Heart left ventricle (tissue), 16 donors: ENCODE results near the gene ZNF444. TPM values are rescaled to one million over a fixed set of nuclear protein-coding genes. Genes with fewer than 3 reads are reported as not detected.
A peak's percentile ranks its signal among the peaks of the same experiment; 100 is the strongest.

Experiments
- ATAC-seq, 4 donors: fragments of 200-7000 bp; cut with Tn5 transposase; one replicate each; pipeline ENCODE4 v1.9.1; 2020 to 2022; ENCODE audit warnings: moderate library complexity in 4 of 4, mild to moderate bottlenecking in 3 of 4, moderate number of reproducible peaks in 1 of 4
- DNase-seq, 5 donors: peaks; one replicate each; pipeline ENCODE4 v3.0.0-alpha.2; 2020
- H3K27ac ChIP-seq, 12 donors: fragments of 200-600 bp; sonication (generic) in 4 of 12; one replicate each; pipeline versions ENCODE4 v1.5.0 to v1.8.0; 2016 to 2022; ENCODE audit warnings: mild to moderate bottlenecking in 2 of 12
- H3K27me3 ChIP-seq, 9 donors: fragments of 200-600 bp; sonication (generic) in 2 of 9; one replicate each; pipeline versions ENCODE4 v1.5.1 to v1.8.0; 2016 to 2022; ENCODE audit warnings: mild to moderate bottlenecking in 3 of 9
- H3K36me3 ChIP-seq, 9 donors: fragments of 200-600 bp; sonication (generic) in 2 of 9; one replicate each; pipeline versions ENCODE4 v1.5.0 to v1.8.0; 2018 to 2022; ENCODE audit warnings: mild to moderate bottlenecking in 2 of 9
- H3K4me1 ChIP-seq, 12 donors: fragments of 200-600 bp; sonication (generic) in 4 of 12; one replicate each; pipeline versions ENCODE4 v1.5.0 to v1.8.0; 2016 to 2022; ENCODE audit warnings: mild to moderate bottlenecking in 3 of 12
- H3K4me3 ChIP-seq, 12 donors: fragments of 200-600 bp; sonication (generic) in 4 of 12; one replicate each; pipeline versions ENCODE4 v1.5.0 to v1.8.0; 2017 to 2022; ENCODE audit warnings: mild to moderate bottlenecking in 9 of 12, moderate library complexity in 4 of 12
- H3K9me3 ChIP-seq, 12 donors: fragments of 200-600 bp; sonication (generic) in 4 of 12; one replicate each; pipeline versions ENCODE4 v1.5.0 to v1.8.0; 2016 to 2022; ENCODE audit warnings: mild to moderate bottlenecking in 1 of 12
- POLR2A ChIP-seq, 2 donors: fragments of 450-650 bp; IDR thresholded peaks; one replicate each; pipeline ENCODE4 v1.6.1; 2017; ENCODE audit warnings: antibody characterized with exemption in 2 of 2, mild to moderate bottlenecking in 2 of 2, moderate library complexity in 2 of 2
- WGBS, 4 donors: extraction: QIAGEN DNeasy Blood & Tissue Kit in 2 of 4; methylation state at CpG; one replicate each; pipeline versions ENCODE4 v1.1.5 to v1.1.7; 2013 to 2018; 5-methylcytosine and 5-hydroxymethylcytosine counted together
- intact Hi-C, 10 donors: fragments of 100-400 bp; cut with DNase I; formaldehyde crosslinking; loops; one replicate each; pipeline versions ENCODE4 v1.11.1 to v1.14.2; 2022
- polyA plus RNA-seq, 2 donors: library from polyadenylated mRNA; stranded (reverse); fragments of 200-250 nt; gene quantifications; one replicate each; pipeline ENCODE4 v1.2.3, GENCODE V29; 2013
- total RNA-seq, 9 donors: library from RNA; depleted of rRNA in 2 of 9; stranded (reverse); fragments of >200 nt in 2 of 9; fragmentation: NEBNext Ultra II Directional in 3 of 9; extraction: Animal tissue kit (Norgen Biotek cat#: 25700) in 3 of 9; gene quantifications; one replicate each; pipeline versions ENCODE4 v1.1.0 to v1.2.4, GENCODE V29; 2016 to 2023
- TF ChIP-seq, protein P1 (sequence below), 12 donors: fragments of 200-600 bp; sonication (generic) in 4 of 12; IDR thresholded peaks; one replicate each; pipeline versions ENCODE4 v1.5.0 to v1.8.0; 2018 to 2022; ENCODE audit warnings: antibody characterized with exemption in 12 of 12, mild to moderate bottlenecking in 5 of 12
- donor health status: ischemic (EF 13 %, LVEDD 7.1; RV severe dilation, severe dysfunction).
- donor health status: healthy with polysubstance abuse.
- donor health status: DM: no; HTN: yes; CAD: no.
- donor health status: DM: no; HTN: no; CAD: no.
- donor health status: ischemic (EF 25% LVEDD 6.9; RV normal size, moderate dysfunction).
- donor health status: ischemic (EF 25% LVEDD 5.7; RV mildly dilated, moderate dysfunction).
- donor health status: healthy.
- donor health status: DM: yes; HTN: yes; CAD: no.
- donor health status: ischemic (EF 35%, LVEDD 5.7; RV mildly dilated, moderate dysfunction).
- donor health status: nonischemic (EF 11% LVEDD 7.7; RV severe dilation, severe dysfunction).
- donor health status: DM: yes; HTN: yes; CAD: no.
- donor health status: PGD.
- donor health status: ischemic (EF 29% LVEDD 5.4; RV normal size, mild dysfunction).
- donor health status: nonischemic (EF 23%, LVEDD 6.1; RV moderate dilation, normal function).

Gene ZNF444
- total and polyA plus RNA-seq, 11 donors, result 14.8 to 35.8 (median 20.1) TPM

GRCh38 chr19:56136362-56136761 is 4.7 kb upstream of the ZNF444 start:
- no peaks in the 10 kb centered on the region for H3K27me3 ChIP-seq
- H3K4me3 ChIP-seq, result no peak overlapping the region
- H3K4me1 ChIP-seq, result peaks cover 0 to 16% (median 8%) of the 10 kb centered on the region in 12 donors
- no peak overlapping the region for H3K27ac ChIP-seq
- no peak for DNase-seq
- H3K9me3 ChIP-seq, result no peaks in the 10 kb centered on the region
- ATAC-seq, result no peak
- no peaks in the 10 kb centered on the region for H3K36me3 ChIP-seq
- 66 to 75% (median 71%) methylated on average over 10 of the region's 10 CpGs for WGBS, 4 donors
- intact Hi-C loops, result loop anchor here in 1 of 10 donors (5.0 kb wide), 1 partner anchor 34 kb away; no protein-coding TSS in a partner anchor
- TF ChIP-seq, protein P1, sequence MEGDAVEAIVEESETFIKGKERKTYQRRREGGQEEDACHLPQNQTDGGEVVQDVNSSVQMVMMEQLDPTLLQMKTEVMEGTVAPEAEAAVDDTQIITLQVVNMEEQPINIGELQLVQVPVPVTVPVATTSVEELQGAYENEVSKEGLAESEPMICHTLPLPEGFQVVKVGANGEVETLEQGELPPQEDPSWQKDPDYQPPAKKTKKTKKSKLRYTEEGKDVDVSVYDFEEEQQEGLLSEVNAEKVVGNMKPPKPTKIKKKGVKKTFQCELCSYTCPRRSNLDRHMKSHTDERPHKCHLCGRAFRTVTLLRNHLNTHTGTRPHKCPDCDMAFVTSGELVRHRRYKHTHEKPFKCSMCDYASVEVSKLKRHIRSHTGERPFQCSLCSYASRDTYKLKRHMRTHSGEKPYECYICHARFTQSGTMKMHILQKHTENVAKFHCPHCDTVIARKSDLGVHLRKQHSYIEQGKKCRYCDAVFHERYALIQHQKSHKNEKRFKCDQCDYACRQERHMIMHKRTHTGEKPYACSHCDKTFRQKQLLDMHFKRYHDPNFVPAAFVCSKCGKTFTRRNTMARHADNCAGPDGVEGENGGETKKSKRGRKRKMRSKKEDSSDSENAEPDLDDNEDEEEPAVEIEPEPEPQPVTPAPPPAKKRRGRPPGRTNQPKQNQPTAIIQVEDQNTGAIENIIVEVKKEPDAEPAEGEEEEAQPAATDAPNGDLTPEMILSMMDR (IDR thresholded peaks at IDR 0.05), result no peak
- TF ChIP-seq POLR2A (IDR thresholded peaks at IDR 0.05), result no peak

- 50 to 61% (median 57%) methylated on average over 6 of the region's 6 CpGs for WGBS, 4 donors
- TF ChIP-seq POLR2A (IDR thresholded peaks at IDR 0.05), result no peak
- TF ChIP-seq, protein P1 (IDR thresholded peaks at IDR 0.05), result no peak
- intact Hi-C loops, result loop anchor here in 1 of 10 donors (5.0 kb wide), 1 partner anchor 35 kb away; no protein-coding TSS in a partner anchor
- no peak overlapping the region for H3K4me3 ChIP-seq
- DNase-seq, result no peak
- peaks cover 0 to 19% (median 13%) of the 10 kb centered on the region in 12 donors for H3K4me1 ChIP-seq
- H3K27me3 ChIP-seq, result no peaks in the 10 kb centered on the region
- H3K36me3 ChIP-seq, result no peaks in the 10 kb centered on the region
- ATAC-seq, result no peak
- H3K9me3 ChIP-seq, result no peaks in the 10 kb centered on the region
- no peak overlapping the region for H3K27ac ChIP-seq
These were observed 3.7 kb upstream of the ZNF444 start for GRCh38 chr19:56137405-56137804.

- TF ChIP-seq POLR2A (IDR thresholded peaks at IDR 0.05), result no peak
- TF ChIP-seq, protein P1 (IDR thresholded peaks at IDR 0.05), result no peak
- WGBS, 4 donors, result 74 to 88% (median 83%) methylated on average over 3 of the region's 3 CpGs
- Histone ChIP-seq H3K4me1 (peaks cover 0 to 21% (median 12%) of the 10 kb centered on the region in 12 donors), H3K4me3 (no peak overlapping the region), H3K36me3 (no peaks in the 10 kb centered on the region), H3K27ac (no peak overlapping the region), H3K9me3 (no peaks in the 10 kb centered on the region), H3K27me3 (no peaks in the 10 kb centered on the region)
- intact Hi-C loops, result loop anchor here in 1 of 10 donors (5.0 kb wide), 1 partner anchor 36 kb away; no protein-coding TSS in a partner anchor
- DNase-seq (no peak), ATAC-seq (no peak)
These were observed 3.0 kb upstream of the ZNF444 start for GRCh38 chr19:56138069-56138468.

GRCh38 chr19:56139847-56140582 is 1.1 kb upstream of the ZNF444 start:
- intact Hi-C loops, result loop anchor here in 7 of 10 donors (1.0 to 5.0 kb wide), 5 partner anchors 18 to 38 kb away; partner anchors contain the start of gene ZNF787 (in 5 of the 7)

More at GRCh38 chr19:56139847-56140582, 1.1 kb upstream of the ZNF444 start:
- Histone ChIP-seq H3K27me3 (no peaks in the 10 kb centered on the region), H3K27ac (peak overlapping the region; percentile 67 to 95 (median 86)), H3K36me3 (no peaks in the 10 kb centered on the region), H3K4me3 (peak overlapping the region; percentile 12 to 87 (median 68)), H3K4me1 (peaks cover 0 to 24% (median 12%) of the 10 kb centered on the region in 12 donors), H3K9me3 (no peaks in the 10 kb centered on the region)
- 25 to 33% (median 29%) methylated on average over 22 of the region's 22 CpGs for WGBS, 4 donors
- TF ChIP-seq, protein P1 (IDR thresholded peaks at IDR 0.05), result no peak
- TF ChIP-seq POLR2A (IDR thresholded peaks at IDR 0.05), result no peak
- DNase-seq (no peak), ATAC-seq (no peak)
